ENCODE measurements around the gene ACTR8. TPM values are rescaled to one million over a fixed set of nuclear protein-coding genes. Genes with fewer than 3 reads are reported as not detected.

The ACTR8 gene
- total RNA-seq, 1 experiment from 2014 or later = 29.9 TPM

DNA sequence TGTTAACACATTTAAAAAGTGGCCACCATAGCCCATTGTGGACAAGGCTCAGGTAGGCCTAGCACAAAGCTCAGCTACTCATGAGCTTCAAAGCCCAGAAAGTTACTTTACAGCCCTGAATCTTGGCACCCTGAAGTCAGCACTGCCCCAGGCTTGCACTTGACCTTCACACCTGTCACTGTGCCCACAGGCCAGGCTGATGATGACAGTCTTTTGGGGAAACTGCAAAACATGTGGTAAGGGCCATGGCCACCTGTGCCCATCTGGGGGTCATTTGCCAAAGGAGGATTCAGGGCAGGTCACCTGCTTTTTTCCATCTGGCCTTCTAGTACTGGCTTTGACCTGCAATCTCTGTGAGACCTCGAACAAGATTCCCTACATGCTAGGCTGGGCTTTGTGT is 46.7 kb downstream of the ACTR8 start:
- H3K27ac Mint-ChIP-seq = no peak overlapping the region
- TF ChIP-seq ZNF121 (CRISPR knock-in tag; IDR thresholded peaks at IDR 0.05) (no peak), PRRX2 (CRISPR knock-in tag; IDR thresholded peaks at IDR 0.05) (no peak), ATF1 (CRISPR knock-in tag; IDR thresholded peaks at IDR 0.05) (no peak), ESRRA (CRISPR knock-in tag; IDR thresholded peaks at IDR 0.05; ENCODE audit: borderline replicate concordance) (no peak), ZNF263 (CRISPR knock-in tag; IDR thresholded peaks at IDR 0.05; ENCODE audit: low read depth) (no peak)
- no peaks in the 10 kb centered on the region for H3K9me3 Mint-ChIP-seq
- ATAC-seq (no peak), DNase-seq (ENCODE audit: low spot score) (no peak)
- H3K4me3 Mint-ChIP-seq = no peak overlapping the region
- no peaks in the 10 kb centered on the region for H3K27me3 Mint-ChIP-seq (ENCODE audit: low read depth)
- H3K4me1 Mint-ChIP-seq = no peaks in the 10 kb centered on the region
- H3K36me3 Mint-ChIP-seq = peaks cover 2% of the 10 kb centered on the region; the same call in 1 of the 2 replicates
- CTCF ChIA-PET = no interaction called here
- POLR2A ChIA-PET = interaction anchor here (1.4 kb wide), 1 partner anchor 10 kb away, joined by 3 read pairs; no protein-coding TSS in a partner anchor

DNA sequence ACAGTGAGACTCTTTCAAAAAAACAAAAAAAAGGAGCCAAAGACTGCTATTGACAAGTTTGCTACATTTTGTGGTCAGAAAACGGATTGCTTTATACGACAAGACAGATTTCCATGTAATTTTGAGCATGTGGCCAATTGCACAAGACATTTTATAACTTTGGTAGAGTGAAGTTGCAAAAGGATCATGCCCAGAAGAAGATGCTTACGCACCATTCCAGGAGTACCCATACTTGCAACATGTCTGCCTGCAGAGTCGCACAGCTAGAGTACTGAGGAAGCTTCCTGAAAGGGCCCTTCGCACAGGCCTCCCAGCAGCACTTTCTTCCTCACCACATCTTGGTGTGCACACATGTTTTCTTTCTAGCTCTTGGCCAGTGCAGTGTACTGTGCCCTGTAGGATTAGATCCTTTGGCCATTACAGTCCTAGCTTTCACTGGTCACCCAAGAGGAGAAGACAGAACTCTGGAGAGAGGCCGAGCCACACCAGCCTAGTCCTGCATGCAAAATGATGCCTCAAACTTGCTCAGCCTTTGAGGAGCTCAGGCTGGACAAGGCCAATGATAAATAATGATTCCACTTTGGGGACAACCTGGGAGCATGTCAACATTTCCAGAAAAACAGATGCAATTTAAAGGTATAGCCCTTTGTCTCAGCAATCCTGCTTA is 47.4 kb downstream of the ACTR8 start:
- Mint-ChIP-seq H3K27me3 (ENCODE audit: low read depth) (no peaks in the 10 kb centered on the region), H3K9me3 (no peaks in the 10 kb centered on the region), H3K36me3 (no peaks in the 10 kb centered on the region), H3K4me3 (no peak overlapping the region), H3K4me1 (no peaks in the 10 kb centered on the region), H3K27ac (no peak overlapping the region)
- ATAC-seq (no peak), DNase-seq (ENCODE audit: low spot score) (no peak)
- ChIA-PET POLR2A (interaction anchor here (1.4 kb wide), 1 partner anchor 11 kb away, joined by 3 read pairs; no protein-coding TSS in a partner anchor), CTCF (interaction anchor here (0.5 kb wide), 1 partner anchor 71 kb away, joined by 3 read pairs; no protein-coding TSS in a partner anchor)
- TF ChIP-seq, protein P1, sequence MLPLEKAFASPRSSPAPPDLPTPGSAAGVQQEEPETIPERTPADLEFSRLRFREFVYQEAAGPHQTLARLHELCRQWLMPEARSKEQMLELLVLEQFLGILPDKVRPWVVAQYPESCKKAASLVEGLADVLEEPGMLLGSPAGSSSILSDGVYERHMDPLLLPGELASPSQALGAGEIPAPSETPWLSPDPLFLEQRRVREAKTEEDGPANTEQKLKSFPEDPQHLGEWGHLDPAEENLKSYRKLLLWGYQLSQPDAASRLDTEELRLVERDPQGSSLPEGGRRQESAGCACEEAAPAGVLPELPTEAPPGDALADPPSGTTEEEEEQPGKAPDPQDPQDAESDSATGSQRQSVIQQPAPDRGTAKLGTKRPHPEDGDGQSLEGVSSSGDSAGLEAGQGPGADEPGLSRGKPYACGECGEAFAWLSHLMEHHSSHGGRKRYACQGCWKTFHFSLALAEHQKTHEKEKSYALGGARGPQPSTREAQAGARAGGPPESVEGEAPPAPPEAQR (CRISPR knock-in tag; IDR thresholded peaks at IDR 0.05) = no peak
- TF ChIP-seq ZBTB21 (CRISPR knock-in tag; IDR thresholded peaks at IDR 0.05; ENCODE audit: borderline replicate concordance) (no peak), ESRRA (CRISPR knock-in tag; IDR thresholded peaks at IDR 0.05; ENCODE audit: borderline replicate concordance) (no peak), ZNF396 (CRISPR knock-in tag; IDR thresholded peaks at IDR 0.05; ENCODE audit: borderline replicate concordance) (no peak), TEAD4 (CRISPR knock-in tag; IDR thresholded peaks at IDR 0.05) (no peak), MXD4 (CRISPR knock-in tag; IDR thresholded peaks at IDR 0.05; ENCODE audit: borderline replicate concordance) (no peak), RORB (CRISPR knock-in tag; IDR thresholded peaks at IDR 0.05) (no peak), ZNF232 (CRISPR knock-in tag; IDR thresholded peaks at IDR 0.05) (no peak), NR3C1 (CRISPR knock-in tag; conservative IDR thresholded peaks at IDR 0.05; ENCODE audit: low read depth) (no peak), NR1H2 (CRISPR knock-in tag; IDR thresholded peaks at IDR 0.05) (no peak)
- TF ChIP-seq, protein P2, sequence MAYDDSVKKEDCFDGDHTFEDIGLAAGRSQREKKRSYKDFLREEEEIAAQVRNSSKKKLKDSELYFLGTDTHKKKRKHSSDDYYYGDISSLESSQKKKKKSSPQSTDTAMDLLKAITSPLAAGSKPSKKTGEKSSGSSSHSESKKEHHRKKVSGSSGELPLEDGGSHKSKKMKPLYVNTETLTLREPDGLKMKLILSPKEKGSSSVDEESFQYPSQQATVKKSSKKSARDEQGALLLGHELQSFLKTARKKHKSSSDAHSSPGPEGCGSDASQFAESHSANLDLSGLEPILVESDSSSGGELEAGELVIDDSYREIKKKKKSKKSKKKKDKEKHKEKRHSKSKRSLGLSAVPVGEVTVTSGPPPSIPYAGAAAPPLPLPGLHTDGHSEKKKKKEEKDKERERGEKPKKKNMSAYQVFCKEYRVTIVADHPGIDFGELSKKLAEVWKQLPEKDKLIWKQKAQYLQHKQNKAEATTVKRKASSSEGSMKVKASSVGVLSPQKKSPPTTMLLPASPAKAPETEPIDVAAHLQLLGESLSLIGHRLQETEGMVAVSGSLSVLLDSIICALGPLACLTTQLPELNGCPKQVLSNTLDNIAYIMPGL (CRISPR knock-in tag; IDR thresholded peaks at IDR 0.05) = no peak
- TF ChIP-seq, protein P3, sequence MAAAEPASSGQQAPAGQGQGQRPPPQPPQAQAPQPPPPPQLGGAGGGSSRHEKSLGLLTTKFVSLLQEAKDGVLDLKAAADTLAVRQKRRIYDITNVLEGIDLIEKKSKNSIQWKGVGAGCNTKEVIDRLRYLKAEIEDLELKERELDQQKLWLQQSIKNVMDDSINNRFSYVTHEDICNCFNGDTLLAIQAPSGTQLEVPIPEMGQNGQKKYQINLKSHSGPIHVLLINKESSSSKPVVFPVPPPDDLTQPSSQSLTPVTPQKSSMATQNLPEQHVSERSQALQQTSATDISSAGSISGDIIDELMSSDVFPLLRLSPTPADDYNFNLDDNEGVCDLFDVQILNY (CRISPR knock-in tag; IDR thresholded peaks at IDR 0.05) = no peak
- TF ChIP-seq, protein P4, sequence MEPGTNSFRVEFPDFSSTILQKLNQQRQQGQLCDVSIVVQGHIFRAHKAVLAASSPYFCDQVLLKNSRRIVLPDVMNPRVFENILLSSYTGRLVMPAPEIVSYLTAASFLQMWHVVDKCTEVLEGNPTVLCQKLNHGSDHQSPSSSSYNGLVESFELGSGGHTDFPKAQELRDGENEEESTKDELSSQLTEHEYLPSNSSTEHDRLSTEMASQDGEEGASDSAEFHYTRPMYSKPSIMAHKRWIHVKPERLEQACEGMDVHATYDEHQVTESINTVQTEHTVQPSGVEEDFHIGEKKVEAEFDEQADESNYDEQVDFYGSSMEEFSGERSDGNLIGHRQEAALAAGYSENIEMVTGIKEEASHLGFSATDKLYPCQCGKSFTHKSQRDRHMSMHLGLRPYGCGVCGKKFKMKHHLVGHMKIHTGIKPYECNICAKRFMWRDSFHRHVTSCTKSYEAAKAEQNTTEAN (CRISPR knock-in tag; IDR thresholded peaks at IDR 0.05) = no peak
- TF ChIP-seq, protein P5, sequence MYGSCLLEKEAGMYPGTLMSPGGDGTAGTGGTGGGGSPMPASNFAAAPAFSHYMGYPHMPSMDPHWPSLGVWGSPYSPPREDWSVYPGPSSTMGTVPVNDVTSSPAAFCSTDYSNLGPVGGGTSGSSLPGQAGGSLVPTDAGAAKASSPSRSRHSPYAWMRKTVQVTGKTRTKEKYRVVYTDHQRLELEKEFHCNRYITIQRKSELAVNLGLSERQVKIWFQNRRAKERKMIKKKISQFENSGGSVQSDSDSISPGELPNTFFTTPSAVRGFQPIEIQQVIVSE (CRISPR knock-in tag; IDR thresholded peaks at IDR 0.05; ENCODE audit: borderline replicate concordance) = no peak
- TF ChIP-seq, protein P6, sequence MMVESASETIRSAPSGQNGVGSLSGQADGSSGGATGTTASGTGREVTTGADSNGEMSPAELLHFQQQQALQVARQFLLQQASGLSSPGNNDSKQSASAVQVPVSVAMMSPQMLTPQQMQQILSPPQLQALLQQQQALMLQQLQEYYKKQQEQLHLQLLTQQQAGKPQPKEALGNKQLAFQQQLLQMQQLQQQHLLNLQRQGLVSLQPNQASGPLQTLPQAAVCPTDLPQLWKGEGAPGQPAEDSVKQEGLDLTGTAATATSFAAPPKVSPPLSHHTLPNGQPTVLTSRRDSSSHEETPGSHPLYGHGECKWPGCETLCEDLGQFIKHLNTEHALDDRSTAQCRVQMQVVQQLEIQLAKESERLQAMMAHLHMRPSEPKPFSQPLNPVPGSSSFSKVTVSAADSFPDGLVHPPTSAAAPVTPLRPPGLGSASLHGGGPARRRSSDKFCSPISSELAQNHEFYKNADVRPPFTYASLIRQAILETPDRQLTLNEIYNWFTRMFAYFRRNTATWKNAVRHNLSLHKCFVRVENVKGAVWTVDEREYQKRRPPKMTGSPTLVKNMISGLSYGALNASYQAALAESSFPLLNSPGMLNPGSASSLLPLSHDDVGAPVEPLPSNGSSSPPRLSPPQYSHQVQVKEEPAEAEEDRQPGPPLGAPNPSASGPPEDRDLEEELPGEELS (CRISPR knock-in tag; IDR thresholded peaks at IDR 0.05) = no peak
- TF ChIP-seq, protein P7, sequence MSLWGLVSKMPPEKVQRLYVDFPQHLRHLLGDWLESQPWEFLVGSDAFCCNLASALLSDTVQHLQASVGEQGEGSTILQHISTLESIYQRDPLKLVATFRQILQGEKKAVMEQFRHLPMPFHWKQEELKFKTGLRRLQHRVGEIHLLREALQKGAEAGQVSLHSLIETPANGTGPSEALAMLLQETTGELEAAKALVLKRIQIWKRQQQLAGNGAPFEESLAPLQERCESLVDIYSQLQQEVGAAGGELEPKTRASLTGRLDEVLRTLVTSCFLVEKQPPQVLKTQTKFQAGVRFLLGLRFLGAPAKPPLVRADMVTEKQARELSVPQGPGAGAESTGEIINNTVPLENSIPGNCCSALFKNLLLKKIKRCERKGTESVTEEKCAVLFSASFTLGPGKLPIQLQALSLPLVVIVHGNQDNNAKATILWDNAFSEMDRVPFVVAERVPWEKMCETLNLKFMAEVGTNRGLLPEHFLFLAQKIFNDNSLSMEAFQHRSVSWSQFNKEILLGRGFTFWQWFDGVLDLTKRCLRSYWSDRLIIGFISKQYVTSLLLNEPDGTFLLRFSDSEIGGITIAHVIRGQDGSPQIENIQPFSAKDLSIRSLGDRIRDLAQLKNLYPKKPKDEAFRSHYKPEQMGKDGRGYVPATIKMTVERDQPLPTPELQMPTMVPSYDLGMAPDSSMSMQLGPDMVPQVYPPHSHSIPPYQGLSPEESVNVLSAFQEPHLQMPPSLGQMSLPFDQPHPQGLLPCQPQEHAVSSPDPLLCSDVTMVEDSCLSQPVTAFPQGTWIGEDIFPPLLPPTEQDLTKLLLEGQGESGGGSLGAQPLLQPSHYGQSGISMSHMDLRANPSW (CRISPR knock-in tag; conservative IDR thresholded peaks at IDR 0.05; ENCODE audit: low read depth) = no peak

Data from WTC11 (cell line).